B cell (primary cell): ENCODE measurements around the gene FUS. TPM values are rescaled to one million over a fixed set of nuclear protein-coding genes. Genes with fewer than 3 reads are reported as not detected.

Source experiments
- ATAC-seq: fragments of 200-7000 bp; cut with Tn5 transposase; one replicate; pipeline ENCODE4 v1.10.0; 2021; ENCODE audit warnings: low read depth, mild to moderate bottlenecking, moderate number of reproducible peaks, moderate library complexity
- CTCF ChIA-PET: fragments of 350-600 bp; sonication (Branson Sonifier 250); formaldehyde crosslinking; loops from one replicate; lab custom pipeline; 2021; ENCODE audit warnings: antibody characterized with exemption, inconsistent platforms; lab: Charles Lee
- POLR2A ChIA-PET: fragments of 350-600 bp; sonication (Branson Sonifier 250); formaldehyde crosslinking; loops from one replicate; lab custom pipeline; 2021; ENCODE audit warnings: antibody characterized with exemption; lab: Charles Lee
- DNase-seq: peaks from one replicate; pipeline ENCODE4 v3.0.0; 2013
- H2AFZ ChIP-seq: 2 replicates; pipeline ENCODE4 v1.6.1; 2012; ENCODE audit warnings: mild to moderate bottlenecking, low read depth, low read length; ENCODE audit not compliant: insufficient read depth, poor library complexity, severe bottlenecking
- H3K27ac ChIP-seq, 2 donors: 1 replicate in 1 of 2; 2 replicates in 1 of 2; pipeline ENCODE4 v1.5.1; 2012 to 2013; ENCODE audit warnings: low read length in 2 of 2, mild to moderate bottlenecking in 2 of 2, moderate library complexity in 1 of 2
- H3K27me3 ChIP-seq, 4 experiments: fragments of 200-600 bp in 1 of 4; sonication (generic) in 1 of 4; replicated peaks in 1 of 4; 1 replicate in 2 of 4; 2 replicates in 2 of 4; pipeline versions ENCODE4 v1.6.1 to v1.7.0; 2013 to 2016; ENCODE audit warnings: low read length in 3 of 4, mild to moderate bottlenecking in 2 of 4, mixed read lengths in 1 of 4, moderate library complexity in 1 of 4; ENCODE audit not compliant: insufficient read depth in 4 of 4, control insufficient read depth in 3 of 4; ENCODE audit errors: control extremely low read depth in 1 of 4
- H3K36me3 ChIP-seq, 2 experiments: replicated peaks in 1 of 2; 1 replicate in 1 of 2; 2 replicates in 1 of 2; pipeline versions ENCODE4 v1.6.1 to v1.7.1; 2013; ENCODE audit warnings: low read length in 1 of 2; ENCODE audit not compliant: insufficient read depth in 2 of 2, control insufficient read depth in 1 of 2; ENCODE audit errors: control extremely low read depth in 1 of 2, extremely low read depth in 1 of 2
- H3K4me1 ChIP-seq, 2 donors: fragments of 200-600 bp in 1 of 2; sonication (generic) in 1 of 2; 1 replicate in 1 of 2; 2 replicates in 1 of 2; pipeline versions ENCODE4 v1.5.1 to v1.6.1; 2013 to 2017; ENCODE audit warnings: low read length in 2 of 2; ENCODE audit not compliant: control insufficient read depth in 2 of 2, insufficient read depth in 2 of 2
- H3K4me2 ChIP-seq: replicated peaks from 2 replicates; pipeline ENCODE3; 2012; ENCODE audit warnings: mild to moderate bottlenecking, low read depth, low read length; ENCODE audit not compliant: poor library complexity, severe bottlenecking
- H3K4me3 ChIP-seq, 5 experiments: fragments of 200-600 bp in 1 of 5; sonication (generic) in 1 of 5; 1 replicate in 3 of 5; 2 replicates in 2 of 5; pipeline versions ENCODE4 v1.5.1 to v1.7.0; 2011 to 2016; ENCODE audit warnings: low read length in 4 of 5, mild to moderate bottlenecking in 4 of 5, low read depth in 2 of 5, control low read depth in 1 of 5, moderate library complexity in 1 of 5; ENCODE audit not compliant: insufficient read depth in 1 of 5; ENCODE audit errors: control extremely low read depth in 1 of 5, extremely low read depth in 1 of 5
- H3K79me2 ChIP-seq: fragments of 200-600 bp; sonication (generic); one replicate; pipeline ENCODE4 v1.6.0; 2016; ENCODE audit warnings: low read length; ENCODE audit not compliant: control insufficient read depth, insufficient read depth
- H3K9ac ChIP-seq: fragments of 200-600 bp; sonication (generic); 2 replicates; pipeline ENCODE4 v1.6.1; 2017; ENCODE audit warnings: mild to moderate bottlenecking, low read length, moderate library complexity
- H3K9me3 ChIP-seq, 3 donors: one replicate each; pipeline versions ENCODE4 v1.6.1 to v1.7.1; 2013; ENCODE audit warnings: low read length in 2 of 3; ENCODE audit not compliant: control insufficient read depth in 2 of 3, insufficient read depth in 1 of 3; ENCODE audit errors: control extremely low read depth in 1 of 3
- H4K20me1 ChIP-seq: 2 replicates; pipeline ENCODE4 v1.6.0; 2012; ENCODE audit warnings: mild to moderate bottlenecking, low read length; ENCODE audit not compliant: insufficient read depth, control insufficient read depth, poor library complexity, severe bottlenecking
- H3K27ac Mint-ChIP-seq: one replicate; pipeline ENCODE4 v1.8.0; 2021; ENCODE audit warnings: mixed read lengths
- H3K27me3 Mint-ChIP-seq: one replicate; pipeline ENCODE4 v1.8.0; 2021; ENCODE audit warnings: mixed read lengths
- H3K4me1 Mint-ChIP-seq: one replicate; pipeline ENCODE4 v1.8.0; 2021; ENCODE audit warnings: mixed read lengths
- H3K4me3 Mint-ChIP-seq: one replicate; pipeline ENCODE4 v1.8.0; 2021; ENCODE audit warnings: mixed read lengths
- H3K9me3 Mint-ChIP-seq: one replicate; pipeline ENCODE4 v1.8.0; 2022; ENCODE audit warnings: mixed read lengths; ENCODE audit not compliant: insufficient read depth
- EZH2 ChIP-seq: IDR thresholded peaks from 2 replicates; pipeline ENCODE4 v1.6.1; 2012; ENCODE audit warnings: borderline replicate concordance, low read depth, mild to moderate bottlenecking, moderate library complexity, low read length; ENCODE audit not compliant: insufficient read depth, poor library complexity, severe bottlenecking
- WGBS: methylation state at CpG from one replicate; pipeline ENCODE4 v1.1.5; 2013; ENCODE audit warnings: missing lambda C conversion rate; ENCODE audit not compliant: insufficient coverage; 5-methylcytosine and 5-hydroxymethylcytosine counted together
- intact Hi-C: fragments of 100-400 bp; cut with micrococcal nuclease; formaldehyde crosslinking; loops from one replicate; pipeline ENCODE4 v1.10.0; 2022
- polyA plus RNA-seq: library from polyadenylated mRNA; depleted of rRNA; stranded (reverse); fragments of >200 nt; gene quantifications from 2 replicates; pipeline ENCODE4 v1.2.3, GENCODE V29; 2012
- total RNA-seq, 2 donors: library from RNA; stranded (reverse); fragments of 120-200 nt in 1 of 2; gene quantifications; 1 replicate in 1 of 2; 2 replicates in 1 of 2; pipeline versions ENCODE4 v1.2.3 to v1.2.4, GENCODE V29; 2013 to 2022
- TF ChIP-seq, protein P1 (sequence below): fragments of 200-600 bp; IDR thresholded peaks from one replicate; pipeline ENCODE4 v1.8.0; 2022; ENCODE audit warnings: antibody characterized with exemption, mild to moderate bottlenecking

The FUS gene
- total and polyA plus RNA-seq, 2 donors (not counting 1 experiment from before 2014, with no cell fraction given) = 181 to 597 TPM

DNA sequence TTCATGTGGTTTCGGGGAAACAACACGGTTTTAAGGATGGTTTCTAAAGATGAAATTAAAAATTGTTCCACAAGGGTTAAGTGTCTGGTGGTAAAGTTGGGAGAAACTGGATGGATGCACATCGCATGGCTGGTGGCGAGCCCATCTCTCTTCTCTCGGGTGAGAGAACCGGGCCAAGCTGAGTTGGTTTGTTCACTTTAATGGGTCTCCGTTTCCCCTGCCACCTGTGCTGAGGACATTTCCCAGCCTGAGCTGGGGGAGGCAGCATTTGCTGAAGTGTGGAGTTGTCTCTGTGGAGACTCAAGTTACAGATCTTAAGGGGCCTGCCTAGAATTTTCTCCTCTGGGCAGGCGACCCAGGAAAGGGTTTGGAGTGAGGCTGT, 7.9 kb downstream of the FUS start:
- no peak overlapping the region for H3K27ac ChIP-seq
- H4K20me1 ChIP-seq = peaks cover 97% of the 10 kb centered on the region
- no peak for TF ChIP-seq EZH2
- TF ChIP-seq, protein P1, sequence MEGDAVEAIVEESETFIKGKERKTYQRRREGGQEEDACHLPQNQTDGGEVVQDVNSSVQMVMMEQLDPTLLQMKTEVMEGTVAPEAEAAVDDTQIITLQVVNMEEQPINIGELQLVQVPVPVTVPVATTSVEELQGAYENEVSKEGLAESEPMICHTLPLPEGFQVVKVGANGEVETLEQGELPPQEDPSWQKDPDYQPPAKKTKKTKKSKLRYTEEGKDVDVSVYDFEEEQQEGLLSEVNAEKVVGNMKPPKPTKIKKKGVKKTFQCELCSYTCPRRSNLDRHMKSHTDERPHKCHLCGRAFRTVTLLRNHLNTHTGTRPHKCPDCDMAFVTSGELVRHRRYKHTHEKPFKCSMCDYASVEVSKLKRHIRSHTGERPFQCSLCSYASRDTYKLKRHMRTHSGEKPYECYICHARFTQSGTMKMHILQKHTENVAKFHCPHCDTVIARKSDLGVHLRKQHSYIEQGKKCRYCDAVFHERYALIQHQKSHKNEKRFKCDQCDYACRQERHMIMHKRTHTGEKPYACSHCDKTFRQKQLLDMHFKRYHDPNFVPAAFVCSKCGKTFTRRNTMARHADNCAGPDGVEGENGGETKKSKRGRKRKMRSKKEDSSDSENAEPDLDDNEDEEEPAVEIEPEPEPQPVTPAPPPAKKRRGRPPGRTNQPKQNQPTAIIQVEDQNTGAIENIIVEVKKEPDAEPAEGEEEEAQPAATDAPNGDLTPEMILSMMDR = no peak

More for the DNA sequence above, 7.9 kb downstream of the FUS start:
- H3K27me3 ChIP-seq = no peaks in the 10 kb centered on the region
- POLR2A ChIA-PET = interaction anchor here (1.4 kb wide), 1 partner anchor 11 kb away, joined by 5 read pairs; no protein-coding TSS in a partner anchor
- no peak overlapping the region for H3K9ac ChIP-seq
- CTCF ChIA-PET = interaction anchor here (1.0 kb wide), 2 partner anchors 15 to 195 kb away, joined by 3 read pairs; partner anchors contain the start of gene PYCARD
- H3K4me2 ChIP-seq = no peak overlapping the region
- H3K4me1 ChIP-seq = peaks cover 2 to 12% of the 10 kb centered on the region in 2 donors
- Mint-ChIP-seq H3K27ac (no peak overlapping the region), H3K27me3 (no peaks in the 10 kb centered on the region), H3K4me1 (peaks cover 49% of the 10 kb centered on the region), H3K4me3 (no peak overlapping the region), H3K9me3 (no peaks in the 10 kb centered on the region)
- DNase-seq = no peak
- peaks cover 12 to 97% of the 10 kb centered on the region in 2 experiments for H3K36me3 ChIP-seq
- no peak overlapping the region for H2AFZ ChIP-seq
- ATAC-seq = no peak
- intact Hi-C loops = loop anchor here (10.0 kb wide), 2 partner anchors 83 to 687 kb away; partner anchors contain the start of genes BCKDK and ZNF267
- H3K9me3 ChIP-seq = no peaks in the 10 kb centered on the region
- 95% methylated on average over 6 of the region's 8 CpGs for WGBS
- peaks cover 58% of the 10 kb centered on the region for H3K79me2 ChIP-seq
- no peak overlapping the region for H3K4me3 ChIP-seq
